ENCODE data around the gene SIK1.
"Not testable (repeated sequence)": the region's sequence is repeated elsewhere in the genome, so short reads cannot be mapped to it uniquely, and the experiment has no call there.

Gene SIK1

GRCh38 chr21:43439316-43440075 is 12.6 kb upstream of the SIK1 start:
- not testable (repeated sequence) for DNase-seq

- DNase-seq = not testable (repeated sequence)
Measured at GRCh38 chr21:43436272-43436671, 9.3 kb upstream of the SIK1 start.

- DNase-seq = not testable (repeated sequence)
Measured at GRCh38 chr21:43433340-43434136, 6.6 kb upstream of the SIK1 start.

- DNase-seq = not testable (repeated sequence)
Measured at GRCh38 chr21:43430830-43431416, 4.0 kb upstream of the SIK1 start.

GRCh38 chr21:43428964-43429363 is 2.0 kb upstream of the SIK1 start:
- not testable (repeated sequence) for DNase-seq

GRCh38 chr21:43427242-43427559 is 270 bp upstream of the SIK1 start:
- not testable (repeated sequence) for DNase-seq

- not testable (repeated sequence) for DNase-seq
Measured at GRCh38 chr21:43426004-43426403, 927 bp downstream of the SIK1 start.

GRCh38 chr21:43419475-43419874 is 7.5 kb downstream of the SIK1 start:
- not testable (repeated sequence) for DNase-seq

- not testable (repeated sequence) for DNase-seq
Measured at GRCh38 chr21:43414576-43414975, 12.4 kb downstream of the SIK1 start.

GRCh38 chr21:43412020-43412788 is 14.7 kb downstream of the SIK1 start:
- DNase-seq = not testable (repeated sequence)

- not testable (repeated sequence) for DNase-seq
Measured at GRCh38 chr21:43410456-43411068, 16.4 kb downstream of the SIK1 start.

- not testable (repeated sequence) for DNase-seq
Measured at GRCh38 chr21:43407139-43407538, 19.8 kb downstream of the SIK1 start.

GRCh38 chr21:43404450-43404849 is 22.5 kb downstream of the SIK1 start:
- DNase-seq = not testable (repeated sequence)

GRCh38 chr21:43403651-43404430 is 23.1 kb downstream of the SIK1 start:
- not testable (repeated sequence) for DNase-seq

GRCh38 chr21:43401125-43401524 is 25.8 kb downstream of the SIK1 start:
- not testable (repeated sequence) for DNase-seq

GRCh38 chr21:43399595-43400015 is 27.3 kb downstream of the SIK1 start:
- not testable (repeated sequence) for DNase-seq

- DNase-seq = not testable (repeated sequence)
Measured at GRCh38 chr21:43399136-43399535, 27.8 kb downstream of the SIK1 start.

- DNase-seq = not testable (repeated sequence)
Measured at GRCh38 chr21:43398533-43398932, 28.4 kb downstream of the SIK1 start.

GRCh38 chr21:43398000-43398399 is 28.9 kb downstream of the SIK1 start:
- not testable (repeated sequence) for DNase-seq

- DNase-seq = not testable (repeated sequence)
Measured at GRCh38 chr21:43397439-43397808, 29.5 kb downstream of the SIK1 start.

GRCh38 chr21:43396788-43397438 is 30.0 kb downstream of the SIK1 start:
- DNase-seq = not testable (repeated sequence)

All from NCI-H1694 treated with DMSO at 0.1 percent for 48 hours (cell line).